IMR-90 (cell line): ENCODE results near the gene DNAJB12.

ENCODE experiments used
- BHLHE40 ChIP-seq: fragments of 150-350 bp; IDR thresholded peaks from 2 replicates; pipeline ENCODE4 v1.6.1; 2016; ENCODE audit warnings: mild to moderate bottlenecking, low read depth, low read length
- TF ChIP-seq, protein P1 (sequence below): conservative IDR thresholded peaks from 2 replicates; pipeline ENCODE4 v1.5.1; 2012; ENCODE audit warnings: mild to moderate bottlenecking, low read depth, low read length, improper control_type of control experiment
- TF ChIP-seq, protein P2 (sequence below): fragments of 150-350 bp; IDR thresholded peaks from 2 replicates; pipeline ENCODE4 v1.6.1; 2016; ENCODE audit warnings: low read depth, mild to moderate bottlenecking, low read length, moderate library complexity, borderline replicate concordance

DNA sequence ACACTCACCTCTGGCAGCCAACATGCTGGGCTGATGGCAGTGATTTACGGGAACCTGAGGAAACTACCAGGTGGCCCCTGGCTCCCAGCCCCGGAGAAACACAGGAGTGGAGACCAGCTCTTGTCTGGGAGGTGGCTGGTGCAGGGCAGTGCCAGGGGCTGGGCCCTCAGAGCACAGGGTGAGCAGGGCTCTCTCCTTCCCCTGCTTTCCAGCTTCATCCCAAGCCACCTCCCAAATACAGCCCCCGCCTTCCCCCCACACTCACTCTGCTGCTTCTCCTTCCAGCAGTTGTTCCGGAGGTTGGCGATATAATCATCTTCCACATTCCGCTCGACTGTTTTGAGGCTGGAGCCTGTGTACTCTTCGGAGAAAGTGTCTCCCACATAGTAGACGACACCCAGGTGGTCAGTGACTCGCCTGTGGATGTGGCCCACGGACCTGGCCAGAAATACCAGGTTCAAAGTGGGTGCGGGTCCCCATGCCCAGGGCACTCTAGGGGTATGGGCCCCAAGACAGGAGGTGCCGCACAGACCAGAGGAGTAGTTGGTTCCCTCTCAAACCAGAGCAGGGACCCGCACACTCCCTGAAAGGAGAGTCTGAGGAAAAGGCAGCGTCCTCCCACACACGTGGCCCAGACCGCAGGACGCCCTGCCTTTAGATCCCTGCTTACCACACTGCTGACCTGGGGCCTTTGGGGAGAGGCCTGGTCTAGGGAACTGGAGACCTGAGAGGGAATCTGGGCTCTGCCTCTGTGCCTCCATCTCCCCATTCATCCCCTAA lies 18.3 kb downstream of the DNAJB12 start:
- TF ChIP-seq, protein P1, sequence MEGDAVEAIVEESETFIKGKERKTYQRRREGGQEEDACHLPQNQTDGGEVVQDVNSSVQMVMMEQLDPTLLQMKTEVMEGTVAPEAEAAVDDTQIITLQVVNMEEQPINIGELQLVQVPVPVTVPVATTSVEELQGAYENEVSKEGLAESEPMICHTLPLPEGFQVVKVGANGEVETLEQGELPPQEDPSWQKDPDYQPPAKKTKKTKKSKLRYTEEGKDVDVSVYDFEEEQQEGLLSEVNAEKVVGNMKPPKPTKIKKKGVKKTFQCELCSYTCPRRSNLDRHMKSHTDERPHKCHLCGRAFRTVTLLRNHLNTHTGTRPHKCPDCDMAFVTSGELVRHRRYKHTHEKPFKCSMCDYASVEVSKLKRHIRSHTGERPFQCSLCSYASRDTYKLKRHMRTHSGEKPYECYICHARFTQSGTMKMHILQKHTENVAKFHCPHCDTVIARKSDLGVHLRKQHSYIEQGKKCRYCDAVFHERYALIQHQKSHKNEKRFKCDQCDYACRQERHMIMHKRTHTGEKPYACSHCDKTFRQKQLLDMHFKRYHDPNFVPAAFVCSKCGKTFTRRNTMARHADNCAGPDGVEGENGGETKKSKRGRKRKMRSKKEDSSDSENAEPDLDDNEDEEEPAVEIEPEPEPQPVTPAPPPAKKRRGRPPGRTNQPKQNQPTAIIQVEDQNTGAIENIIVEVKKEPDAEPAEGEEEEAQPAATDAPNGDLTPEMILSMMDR: no peak
- TF ChIP-seq, protein P2, sequence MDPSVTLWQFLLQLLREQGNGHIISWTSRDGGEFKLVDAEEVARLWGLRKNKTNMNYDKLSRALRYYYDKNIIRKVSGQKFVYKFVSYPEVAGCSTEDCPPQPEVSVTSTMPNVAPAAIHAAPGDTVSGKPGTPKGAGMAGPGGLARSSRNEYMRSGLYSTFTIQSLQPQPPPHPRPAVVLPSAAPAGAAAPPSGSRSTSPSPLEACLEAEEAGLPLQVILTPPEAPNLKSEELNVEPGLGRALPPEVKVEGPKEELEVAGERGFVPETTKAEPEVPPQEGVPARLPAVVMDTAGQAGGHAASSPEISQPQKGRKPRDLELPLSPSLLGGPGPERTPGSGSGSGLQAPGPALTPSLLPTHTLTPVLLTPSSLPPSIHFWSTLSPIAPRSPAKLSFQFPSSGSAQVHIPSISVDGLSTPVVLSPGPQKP: no peak
- TF ChIP-seq BHLHE40: no peak
